Measurements from ENCODE around the gene DUSP6. TPM values are rescaled to one million over a fixed set of nuclear protein-coding genes. Genes with fewer than 3 reads are reported as not detected.

The DUSP6 gene
- total and polyA plus RNA-seq, 2 of the 13 experiments (the other 11 are each of a cell fraction or from before 2014, with no cell fraction given): 40.9 to 161 TPM

GRCh38 chr12:89352492-89353187, at the start of gene DUSP6 (continued):
- peak; percentile 29; the same call in 1 of the 2 replicates for TF ChIP-seq ZNF138 (CRISPR knock-in tag; IDR thresholded peaks at IDR 0.05; ENCODE audit: low read depth)
- TF ChIP-seq JDP2 (CRISPR knock-in tag; IDR thresholded peaks at IDR 0.05; ENCODE audit: borderline replicate concordance): no peak
- no peak for TF ChIP-seq ZNF7 (CRISPR knock-in tag; IDR thresholded peaks at IDR 0.05)
- no peak for TF ChIP-seq KLF6 (CRISPR knock-in tag; IDR thresholded peaks at IDR 0.05)
- TF ChIP-seq ZNF451 (CRISPR knock-in tag; IDR thresholded peaks at IDR 0.05): no peak
- TF ChIP-seq GLI4 (CRISPR knock-in tag; IDR thresholded peaks at IDR 0.05; ENCODE audit: borderline replicate concordance): no peak
- TF ChIP-seq ZBTB7A (CRISPR knock-in tag; IDR thresholded peaks at IDR 0.05): no peak
- 0 out of 2 replicates have a peak, but pooled peaks have one; percentile 51 for TF ChIP-seq ZNF761 (CRISPR knock-in tag; conservative IDR thresholded peaks at IDR 0.05)
- peak; percentile 66 for TF ChIP-seq FOSL1 (CRISPR knock-in tag; IDR thresholded peaks at IDR 0.05; ENCODE audit: borderline replicate concordance)
- TF ChIP-seq TRIM22 (IDR thresholded peaks at IDR 0.05): no peak
- TF ChIP-seq ZNF446 (CRISPR knock-in tag; IDR thresholded peaks at IDR 0.05): no peak
- TF ChIP-seq RFXAP (CRISPR knock-in tag; IDR thresholded peaks at IDR 0.05; ENCODE audit: borderline replicate concordance): peak; percentile 99
- TF ChIP-seq BCL6 (CRISPR knock-in tag; IDR thresholded peaks at IDR 0.05): peak; percentile 75
- TF ChIP-seq ETV6 (CRISPR knock-in tag; conservative IDR thresholded peaks at IDR 0.05): 0 out of 2 replicates have a peak, but pooled peaks have one; percentile 78
- no peak for TF ChIP-seq GZF1 (CRISPR knock-in tag; IDR thresholded peaks at IDR 0.05)
- no peak for TF ChIP-seq MAF1 (CRISPR knock-in tag; IDR thresholded peaks at IDR 0.05; ENCODE audit: borderline replicate concordance)
- no peak for TF ChIP-seq ZIK1 (CRISPR knock-in tag; IDR thresholded peaks at IDR 0.05; ENCODE audit: borderline replicate concordance, low read depth)
- no peak for TF ChIP-seq SP1 (IDR thresholded peaks at IDR 0.05)
- peak; percentile 51; the same call in 1 of the 2 replicates for TF ChIP-seq SP1 (CRISPR knock-in tag; IDR thresholded peaks at IDR 0.05)
- no peak for TF ChIP-seq SMAD9 (CRISPR knock-in tag; IDR thresholded peaks at IDR 0.05)
- TF ChIP-seq TFAP4 (IDR thresholded peaks at IDR 0.05; ENCODE audit: borderline replicate concordance, low read depth): peak; percentile 81; the same call in 1 of the 2 replicates
- TF ChIP-seq ZNF784 (CRISPR knock-in tag; IDR thresholded peaks at IDR 0.05; ENCODE audit: borderline replicate concordance): no peak
- TF ChIP-seq ZKSCAN1 (IDR thresholded peaks at IDR 0.05; ENCODE audit: low read length): no peak
- no peak for TF ChIP-seq HNRNPL (IDR thresholded peaks at IDR 0.05; ENCODE audit: low read depth, low read length)
- peak; percentile 74; the same call in 1 of the 2 replicates for TF ChIP-seq ZNF616 (CRISPR knock-in tag; IDR thresholded peaks at IDR 0.05; ENCODE audit: low read depth)
- no peak for TF ChIP-seq SIN3B (IDR thresholded peaks at IDR 0.05; ENCODE audit: low read length)
- TF ChIP-seq PRDM4 (CRISPR knock-in tag; IDR thresholded peaks at IDR 0.05; ENCODE audit: borderline replicate concordance): no peak
- TF ChIP-seq ZNF251 (CRISPR knock-in tag; IDR thresholded peaks at IDR 0.05): no peak
